HG02840 (cell line): ENCODE measurements around the gene TNFSF15.

ENCODE experiments used
- ATAC-seq: cut with Tn5 transposase; IDR thresholded peaks from one replicate; pipeline ENCODE4 v1.9.1; 2021; ENCODE audit warnings: mild to moderate bottlenecking, moderate library complexity, moderate number of reproducible peaks; ENCODE audit not compliant: unreplicated experiment, low FRiP score

Gene TNFSF15

GRCh38 chr9:114826431-114826830 lies 20.6 kb upstream of the TNFSF15 start:
- no peak for ATAC-seq

- no peak for ATAC-seq
Measured at GRCh38 chr9:114825126-114825795, 19.4 kb upstream of the TNFSF15 start.

- ATAC-seq = no peak
Measured at GRCh38 chr9:114824110-114824509, 18.3 kb upstream of the TNFSF15 start.

GRCh38 chr9:114823441-114823840 lies 17.6 kb upstream of the TNFSF15 start:
- no peak for ATAC-seq

GRCh38 chr9:114822708-114823107 lies 16.9 kb upstream of the TNFSF15 start:
- no peak for ATAC-seq

GRCh38 chr9:114820776-114821501 lies 15.1 kb upstream of the TNFSF15 start:
- ATAC-seq = no peak

- no peak for ATAC-seq
Measured at GRCh38 chr9:114818178-114818577, 12.3 kb upstream of the TNFSF15 start.

GRCh38 chr9:114813717-114814418 lies 8.0 kb upstream of the TNFSF15 start:
- ATAC-seq = no peak

- ATAC-seq = no peak
Measured at GRCh38 chr9:114811966-114812636, 6.3 kb upstream of the TNFSF15 start.

- no peak for ATAC-seq
Measured at GRCh38 chr9:114811301-114811700, 5.5 kb upstream of the TNFSF15 start.

GRCh38 chr9:114810614-114811013 lies 4.8 kb upstream of the TNFSF15 start:
- no peak for ATAC-seq

GRCh38 chr9:114806526-114806900 lies 674 bp upstream of the TNFSF15 start:
- ATAC-seq = peak; percentile 41

GRCh38 chr9:114804505-114804904 lies 1.3 kb downstream of the TNFSF15 start:
- ATAC-seq = no peak

GRCh38 chr9:114803479-114804265 lies 2.2 kb downstream of the TNFSF15 start:
- no peak for ATAC-seq

GRCh38 chr9:114799925-114800324 lies 5.9 kb downstream of the TNFSF15 start:
- ATAC-seq = no peak

GRCh38 chr9:114799441-114799840 lies 6.4 kb downstream of the TNFSF15 start:
- ATAC-seq = no peak

GRCh38 chr9:114798780-114799427 lies 6.9 kb downstream of the TNFSF15 start:
- no peak for ATAC-seq

- no peak for ATAC-seq
Measured at GRCh38 chr9:114798101-114798500, 7.7 kb downstream of the TNFSF15 start.

- no peak for ATAC-seq
Measured at GRCh38 chr9:114792396-114792795, 13.4 kb downstream of the TNFSF15 start.

GRCh38 chr9:114791736-114792135 lies 14.1 kb downstream of the TNFSF15 start:
- no peak for ATAC-seq
